ENCODE measurements around the gene JPH3.

- TF ChIP-seq MXI1 (conservative IDR thresholded peaks at IDR 0.05; ENCODE audit: poor library complexity, severe bottlenecking) (no peak), CTCF (IDR thresholded peaks at IDR 0.05; ENCODE audit: poor library complexity, severe bottlenecking) (no peak), REST (IDR thresholded peaks at IDR 0.05; ENCODE audit: borderline replicate concordance) (no peak), EP300 (conservative IDR thresholded peaks at IDR 0.05; ENCODE audit: poor library complexity, severe bottlenecking) (no peak), POLR2AphosphoS5 (IDR thresholded peaks at IDR 0.05) (no peak), SMC3 (conservative IDR thresholded peaks at IDR 0.05; ENCODE audit: poor library complexity) (no peak), EZH2 (IDR thresholded peaks at IDR 0.05; ENCODE audit: borderline replicate concordance, insufficient read depth, low read length, poor library complexity, severe bottlenecking) (no peak)
These were observed 22.6 kb upstream of the JPH3 start for GRCh38 chr16:87579691-87580090.
